Gastrocnemius medialis (tissue), 4 donors: ENCODE data around the gene SMIM10L2A.

Experiments
- POLR2A ChIP-seq, 2 donors: fragments of 450-650 bp; IDR thresholded peaks; one replicate each; pipeline ENCODE4 v1.6.1; 2017; ENCODE audit warnings: antibody characterized with exemption in 2 of 2, mild to moderate bottlenecking in 2 of 2, moderate library complexity in 2 of 2
- TF ChIP-seq, protein P1 (sequence below), 5 experiments: fragments of 450-650 bp in 3 of 5; fragments of 200-600 bp in 2 of 5; sonication (generic) in 2 of 5; IDR thresholded peaks in 4 of 5; conservative IDR thresholded peaks in 1 of 5; 1 replicate in 4 of 5; 2 replicates in 1 of 5; pipeline ENCODE4 v1.5.1; 2016 to 2019; ENCODE audit warnings: antibody characterized with exemption in 5 of 5, mild to moderate bottlenecking in 3 of 5, moderate library complexity in 3 of 5

DNA sequence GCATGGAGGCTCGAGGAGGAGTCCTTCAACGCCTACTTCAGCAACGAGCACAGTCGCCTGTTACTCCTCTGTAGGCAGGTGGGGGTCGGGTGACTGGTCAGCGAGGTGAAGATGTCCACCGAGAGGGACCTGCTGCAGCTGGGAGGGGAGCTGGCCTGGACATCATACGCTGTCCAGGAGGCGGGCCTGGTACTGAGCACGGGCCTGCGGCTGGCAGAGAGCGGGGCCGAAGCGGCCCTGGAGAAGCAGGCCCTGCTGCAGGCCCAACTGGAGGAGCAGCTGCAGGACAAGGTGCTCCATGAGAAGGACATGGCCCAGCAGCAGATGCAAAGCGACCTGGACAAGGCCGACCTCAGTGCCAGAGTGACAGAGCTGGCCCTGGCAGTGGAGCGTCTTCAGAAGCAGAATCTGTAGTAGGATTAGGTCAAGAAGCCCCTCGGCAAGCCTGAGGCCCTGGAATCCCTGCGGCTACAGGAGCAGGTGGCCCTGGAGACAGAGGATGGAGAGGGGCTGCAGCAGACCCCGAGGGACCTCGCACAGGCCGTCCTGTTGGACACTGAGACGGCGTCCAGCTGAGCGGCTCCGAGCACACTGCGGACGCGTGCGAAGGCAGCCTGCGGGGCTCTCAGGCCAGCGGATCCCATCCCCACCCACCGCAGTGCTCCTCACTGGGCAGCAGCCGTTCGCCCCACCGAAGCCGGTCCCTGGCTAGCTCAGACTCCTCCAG, 11.9 kb downstream of the SMIM10L2A start:
- TF ChIP-seq, protein P1, sequence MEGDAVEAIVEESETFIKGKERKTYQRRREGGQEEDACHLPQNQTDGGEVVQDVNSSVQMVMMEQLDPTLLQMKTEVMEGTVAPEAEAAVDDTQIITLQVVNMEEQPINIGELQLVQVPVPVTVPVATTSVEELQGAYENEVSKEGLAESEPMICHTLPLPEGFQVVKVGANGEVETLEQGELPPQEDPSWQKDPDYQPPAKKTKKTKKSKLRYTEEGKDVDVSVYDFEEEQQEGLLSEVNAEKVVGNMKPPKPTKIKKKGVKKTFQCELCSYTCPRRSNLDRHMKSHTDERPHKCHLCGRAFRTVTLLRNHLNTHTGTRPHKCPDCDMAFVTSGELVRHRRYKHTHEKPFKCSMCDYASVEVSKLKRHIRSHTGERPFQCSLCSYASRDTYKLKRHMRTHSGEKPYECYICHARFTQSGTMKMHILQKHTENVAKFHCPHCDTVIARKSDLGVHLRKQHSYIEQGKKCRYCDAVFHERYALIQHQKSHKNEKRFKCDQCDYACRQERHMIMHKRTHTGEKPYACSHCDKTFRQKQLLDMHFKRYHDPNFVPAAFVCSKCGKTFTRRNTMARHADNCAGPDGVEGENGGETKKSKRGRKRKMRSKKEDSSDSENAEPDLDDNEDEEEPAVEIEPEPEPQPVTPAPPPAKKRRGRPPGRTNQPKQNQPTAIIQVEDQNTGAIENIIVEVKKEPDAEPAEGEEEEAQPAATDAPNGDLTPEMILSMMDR (IDR thresholded peaks at IDR 0.05 in 4 of 5, conservative IDR thresholded peaks at IDR 0.05 in 1 of 5) = no peak
- no peak for TF ChIP-seq POLR2A (IDR thresholded peaks at IDR 0.05)
